NCI-H2107 treated with DMSO at 0.1 percent for 48 hours (cell line): ENCODE results near the gene WIPF1.

Experiments
- DNase-seq: peaks from one replicate; lab custom pipeline; 2025; ENCODE audit not compliant: unreplicated experiment; lab: John Stamatoyannopoulos, UW

The WIPF1 gene

GRCh38 chr2:174597345-174598047, at the start of gene WIPF1:
Gene WIPF1 (minus strand): TSS chr2:174597804. CDS start chr2:174585573, 12,231 bp downstream.
- DNase-seq, result no peak

- no peak for DNase-seq
Observed at GRCh38 chr2:174645296-174645695, 47.7 kb upstream of the WIPF1 start.

- no peak for DNase-seq
Observed at GRCh38 chr2:174644406-174644805, 46.8 kb upstream of the WIPF1 start.

- no peak for DNase-seq
Observed at GRCh38 chr2:174643356-174643755, 45.8 kb upstream of the WIPF1 start.

- DNase-seq, result no peak
Observed at GRCh38 chr2:174641168-174641567, 43.6 kb upstream of the WIPF1 start.

GRCh38 chr2:174636987-174637386, 39.4 kb upstream of the WIPF1 start:
- no peak for DNase-seq

GRCh38 chr2:174635776-174636404, 38.3 kb upstream of the WIPF1 start:
- no peak for DNase-seq

- DNase-seq, result no peak
Observed at GRCh38 chr2:174635015-174635593, 37.5 kb upstream of the WIPF1 start.

- no peak for DNase-seq
Observed at GRCh38 chr2:174634130-174635014, 36.8 kb upstream of the WIPF1 start.

- DNase-seq, result no peak
Observed at GRCh38 chr2:174633623-174633930, 36.0 kb upstream of the WIPF1 start.

- no peak for DNase-seq
Observed at GRCh38 chr2:174632841-174633622, 35.4 kb upstream of the WIPF1 start.

- DNase-seq, result no peak
Observed at GRCh38 chr2:174631009-174631981, 33.7 kb upstream of the WIPF1 start.

GRCh38 chr2:174630107-174630506, 32.5 kb upstream of the WIPF1 start:
- DNase-seq, result no peak

- no peak for DNase-seq
Observed at GRCh38 chr2:174629506-174629905, 31.9 kb upstream of the WIPF1 start.

GRCh38 chr2:174628528-174629169, 31.0 kb upstream of the WIPF1 start:
- no peak for DNase-seq

- no peak for DNase-seq
Observed at GRCh38 chr2:174627216-174627615, 29.6 kb upstream of the WIPF1 start.

GRCh38 chr2:174624895-174625430, 27.4 kb upstream of the WIPF1 start:
- no peak for DNase-seq

GRCh38 chr2:174623690-174624089, 26.1 kb upstream of the WIPF1 start:
- DNase-seq, result no peak

GRCh38 chr2:174623106-174623637, 25.6 kb upstream of the WIPF1 start:
- no peak for DNase-seq
